ENCODE data around the gene NPBWR2. TPM values are rescaled to one million over a fixed set of nuclear protein-coding genes. Genes with fewer than 3 reads are reported as not detected.

NPBWR2 gene
- polyA plus RNA-seq, 1 of the 3 experiments (the other 2 are of a cell fraction), result not detected

DNA sequence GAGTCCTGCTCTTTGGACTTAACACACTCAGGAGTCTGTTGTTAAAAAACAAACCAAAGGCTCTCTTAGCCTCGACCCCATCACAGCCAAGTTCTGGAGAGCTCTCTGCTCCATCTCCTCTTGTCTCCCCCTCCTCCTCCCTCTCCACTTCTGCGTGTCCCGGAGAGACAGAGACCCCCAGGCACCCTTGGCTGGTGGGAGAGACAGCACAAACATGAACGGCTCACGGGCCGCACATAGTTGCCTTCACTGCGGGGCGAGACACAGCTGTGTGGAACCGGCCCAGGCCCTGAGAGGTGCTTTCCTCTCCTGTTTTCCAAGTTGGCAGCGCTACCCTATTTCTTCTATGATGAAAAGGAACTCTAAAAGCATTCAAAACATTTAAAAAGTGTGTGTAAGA lies 33.6 kb upstream of the NPBWR2 start:
- Histone ChIP-seq H3K4me2 (no peak overlapping the region), H3K36me3 (replicated peaks in 1 of 2; ENCODE audit: control insufficient read depth in 1 of 2, insufficient read depth in 2 of 2, low read length in 1 of 2) (no peaks in the 10 kb centered on the region), H3K4me1 (ENCODE audit: control insufficient read depth in 1 of 2, insufficient read depth in 2 of 2, low read depth in 1 of 2, low read length in 1 of 2) (peaks cover 0 to 5% of the 10 kb centered on the region in 2 experiments; a peak in 1 of 4 replicates), H3K27ac (ENCODE audit: low read depth in 2 of 2, low read length in 1 of 2) (no peak overlapping the region), H3K9me2 (no peaks in the 10 kb centered on the region), H3K79me2 (ENCODE audit: insufficient read depth) (no peaks in the 10 kb centered on the region), H3K9ac (no peak overlapping the region), H3K9me3 (no peaks in the 10 kb centered on the region), H3K27me3 (ENCODE audit: insufficient read depth) (no peaks in the 10 kb centered on the region), H3K4me3 (ENCODE audit: low read depth in 2 of 2, low read length in 1 of 2) (no peak overlapping the region), H2AFZ (ENCODE audit: low read depth) (no peak overlapping the region), H3F3A (replicated peaks; ENCODE audit: insufficient read depth) (no peaks in the 10 kb centered on the region), H4K20me1 (ENCODE audit: insufficient read depth) (no peaks in the 10 kb centered on the region)
- CTCF ChIA-PET, result interaction anchor here (0.7 to 1.7 kb wide), 4 partner anchors 16 to 103 kb away, joined by 3 to 8 read pairs (median 3); no protein-coding TSS in a partner anchor
- POLR2A ChIA-PET, result no interaction called here
- 65% methylated on average over 10 of the region's 10 CpGs for WGBS (ENCODE audit: low lambda C conversion rate)
- DNase-seq, result peak; percentile 10
- TF ChIP-seq EZH2phosphoT487 (IDR thresholded peaks at IDR 0.05; ENCODE audit: borderline replicate concordance, low read depth) (no peak), FOSL2 (IDR thresholded peaks at IDR 0.05; ENCODE audit: borderline replicate concordance, low read depth) (no peak), JUND (IDR thresholded peaks at IDR 0.05) (no peak), MXI1 (IDR thresholded peaks at IDR 0.05; ENCODE audit: low read depth, low read length) (no peak), SIN3A (IDR thresholded peaks at IDR 0.05; ENCODE audit: borderline replicate concordance, low read depth, low read length) (no peak), TEAD4 (IDR thresholded peaks at IDR 0.05; ENCODE audit: borderline replicate concordance, insufficient read depth) (no peak), EP300 (IDR thresholded peaks at IDR 0.05; ENCODE audit: borderline replicate concordance in 1 of 2, low read depth in 1 of 2, low read length in 1 of 2) (no peak), REST (IDR thresholded peaks at IDR 0.05; ENCODE audit: low read depth, low read length) (no peak), POLR2AphosphoS5 (IDR thresholded peaks at IDR 0.05; ENCODE audit: low read depth, low read length) (no peak), GABPA (IDR thresholded peaks at IDR 0.05; ENCODE audit: low read depth) (no peak), TCF12 (IDR thresholded peaks at IDR 0.05) (no peak), MEF2A (IDR thresholded peaks at IDR 0.05; ENCODE audit: borderline replicate concordance, low read depth) (no peak), RAD21 (IDR thresholded peaks at IDR 0.05; ENCODE audit: low read length) (no peak)
- TF ChIP-seq, protein P1, sequence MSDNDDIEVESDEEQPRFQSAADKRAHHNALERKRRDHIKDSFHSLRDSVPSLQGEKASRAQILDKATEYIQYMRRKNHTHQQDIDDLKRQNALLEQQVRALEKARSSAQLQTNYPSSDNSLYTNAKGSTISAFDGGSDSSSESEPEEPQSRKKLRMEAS (IDR thresholded peaks at IDR 0.05; ENCODE audit: low read depth), result no peak
- TF ChIP-seq, protein P2, sequence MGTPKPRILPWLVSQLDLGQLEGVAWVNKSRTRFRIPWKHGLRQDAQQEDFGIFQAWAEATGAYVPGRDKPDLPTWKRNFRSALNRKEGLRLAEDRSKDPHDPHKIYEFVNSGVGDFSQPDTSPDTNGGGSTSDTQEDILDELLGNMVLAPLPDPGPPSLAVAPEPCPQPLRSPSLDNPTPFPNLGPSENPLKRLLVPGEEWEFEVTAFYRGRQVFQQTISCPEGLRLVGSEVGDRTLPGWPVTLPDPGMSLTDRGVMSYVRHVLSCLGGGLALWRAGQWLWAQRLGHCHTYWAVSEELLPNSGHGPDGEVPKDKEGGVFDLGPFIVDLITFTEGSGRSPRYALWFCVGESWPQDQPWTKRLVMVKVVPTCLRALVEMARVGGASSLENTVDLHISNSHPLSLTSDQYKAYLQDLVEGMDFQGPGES (IDR thresholded peaks at IDR 0.05; ENCODE audit: low read depth, low read length), result no peak

All from SK-N-SH (cell line).